ENCODE data around the gene FBXL7. TPM values are rescaled to one million over a fixed set of nuclear protein-coding genes. Genes with fewer than 3 reads are reported as not detected.
A peak's percentile ranks its signal among the peaks of the same experiment; 100 is the strongest.

The FBXL7 gene
- total RNA-seq, 1 experiment from 2014 or later: not detected

GRCh38 chr5:15886156-15886555 lies 386.2 kb downstream of the FBXL7 start:
- in situ Hi-C loops (cut with HindIII; ENCODE audit: low sequenced_read_pairs): no loop called here
- DNase-seq (ENCODE audit: low spot score): no peak

GRCh38 chr5:15887093-15887492 lies 387.1 kb downstream of the FBXL7 start:
- no peak for DNase-seq (ENCODE audit: low spot score)

GRCh38 chr5:15889001-15889400 lies 389.0 kb downstream of the FBXL7 start:
- in situ Hi-C loops (cut with HindIII; ENCODE audit: low sequenced_read_pairs): no loop called here
- peak; percentile 20 for DNase-seq (ENCODE audit: low spot score)

More at GRCh38 chr5:15887093-15887492, 387.1 kb downstream of the FBXL7 start:
- in situ Hi-C loops (cut with HindIII; ENCODE audit: low sequenced_read_pairs): no loop called here

- in situ Hi-C loops (cut with HindIII; ENCODE audit: low sequenced_read_pairs): no loop called here
- no peak for DNase-seq (ENCODE audit: low spot score)
These were observed 393.9 kb downstream of the FBXL7 start for GRCh38 chr5:15893866-15894265.

- in situ Hi-C loops (cut with HindIII; ENCODE audit: low sequenced_read_pairs): no loop called here
- DNase-seq (ENCODE audit: low spot score): no peak
These were observed 397.7 kb downstream of the FBXL7 start for GRCh38 chr5:15897656-15898055.

- in situ Hi-C loops (cut with HindIII; ENCODE audit: low sequenced_read_pairs): no loop called here
- DNase-seq (ENCODE audit: low spot score): no peak
These were observed 398.7 kb downstream of the FBXL7 start for GRCh38 chr5:15898641-15899040.

- in situ Hi-C loops (cut with HindIII; ENCODE audit: low sequenced_read_pairs): no loop called here
- DNase-seq (ENCODE audit: low spot score): no peak
These were observed 399.5 kb downstream of the FBXL7 start for GRCh38 chr5:15899481-15899880.

GRCh38 chr5:15901151-15901550 lies 401.2 kb downstream of the FBXL7 start:
- no peak for DNase-seq (ENCODE audit: low spot score)
- in situ Hi-C loops (cut with HindIII; ENCODE audit: low sequenced_read_pairs): no loop called here

- DNase-seq (ENCODE audit: low spot score): no peak
- in situ Hi-C loops (cut with HindIII; ENCODE audit: low sequenced_read_pairs): no loop called here
These were observed 402.1 kb downstream of the FBXL7 start for GRCh38 chr5:15902066-15902465.

- DNase-seq (ENCODE audit: low spot score): no peak
- in situ Hi-C loops (cut with HindIII; ENCODE audit: low sequenced_read_pairs): no loop called here
These were observed 405.2 kb downstream of the FBXL7 start for GRCh38 chr5:15904899-15905830.

GRCh38 chr5:15914638-15915037 lies 414.7 kb downstream of the FBXL7 start:
- DNase-seq (ENCODE audit: low spot score): no peak
- in situ Hi-C loops (cut with HindIII; ENCODE audit: low sequenced_read_pairs): no loop called here

GRCh38 chr5:15926586-15926985 lies 426.6 kb downstream of the FBXL7 start:
- in situ Hi-C loops (cut with HindIII; ENCODE audit: low sequenced_read_pairs): no loop called here
- DNase-seq (ENCODE audit: low spot score): no peak

- no peak for DNase-seq (ENCODE audit: low spot score)
- in situ Hi-C loops (cut with HindIII; ENCODE audit: low sequenced_read_pairs): no loop called here
These were observed 427.9 kb downstream of the FBXL7 start for GRCh38 chr5:15927710-15928380.

- in situ Hi-C loops (cut with HindIII; ENCODE audit: low sequenced_read_pairs): no loop called here
- peak; percentile 59 for DNase-seq (ENCODE audit: low spot score)
These were observed 429.8 kb downstream of the FBXL7 start for GRCh38 chr5:15929611-15930263.

- no peak for DNase-seq (ENCODE audit: low spot score)
- in situ Hi-C loops (cut with HindIII; ENCODE audit: low sequenced_read_pairs): no loop called here
These were observed 432.1 kb downstream of the FBXL7 start for GRCh38 chr5:15932066-15932465.

GRCh38 chr5:15933259-15934207 lies 433.6 kb downstream of the FBXL7 start:
- in situ Hi-C loops (cut with HindIII; ENCODE audit: low sequenced_read_pairs): no loop called here
- no peak for DNase-seq (ENCODE audit: low spot score)

- DNase-seq (ENCODE audit: low spot score): no peak
- in situ Hi-C loops (cut with HindIII; ENCODE audit: low sequenced_read_pairs): no loop called here
These were observed 436.7 kb downstream of the FBXL7 start for GRCh38 chr5:15936505-15937245.

- in situ Hi-C loops (cut with HindIII; ENCODE audit: low sequenced_read_pairs): no loop called here
- DNase-seq (ENCODE audit: low spot score): no peak
These were observed 437.7 kb downstream of the FBXL7 start for GRCh38 chr5:15937708-15938107.
